ENCODE data around the gene ABCA8. TPM values are rescaled to one million over a fixed set of nuclear protein-coding genes. Genes with fewer than 3 reads are reported as not detected.
"Not testable (repeated sequence)": the region's sequence is repeated elsewhere in the genome, so short reads cannot be mapped to it uniquely, and the experiment has no call there.

The ABCA8 gene
- total and polyA plus RNA-seq, 8 donors, result 22.7 to 145 (median 99.9) TPM

DNA sequence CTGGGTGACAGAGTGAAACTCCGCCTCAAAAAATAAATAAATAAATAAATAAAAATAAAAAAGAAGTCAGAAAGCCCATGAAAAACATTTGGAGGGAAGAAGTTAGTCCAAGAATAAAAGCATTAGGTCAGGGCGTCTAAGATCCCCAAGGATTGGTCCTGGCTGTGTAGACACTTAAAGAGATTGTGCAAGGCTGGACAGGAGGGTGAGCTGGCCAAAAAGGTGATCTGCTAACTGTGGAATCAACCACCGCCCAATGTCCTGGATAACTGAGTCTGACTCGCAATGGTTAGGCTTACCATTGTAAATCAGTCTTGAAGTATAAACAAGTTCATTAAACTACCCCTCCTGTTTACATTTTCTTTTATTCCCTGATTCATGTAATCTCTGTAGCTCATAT is 8.8 kb upstream of the ABCA8 start:
- Histone ChIP-seq H3K27ac (no peak overlapping the region), H3K4me3 (no peak overlapping the region), H3K4me1 (no peaks in the 10 kb centered on the region), H3K36me3 (no peaks in the 10 kb centered on the region), H3K27me3 (no peaks in the 10 kb centered on the region), H3K9me3 (no peaks in the 10 kb centered on the region)
- TF ChIP-seq CTCF (IDR thresholded peaks at IDR 0.05), result no peak
- intact Hi-C loops (cut with DNase I), result no loop called here
- DNase-seq (no peak), ATAC-seq (no peak)

GRCh38 chr17:68961214-68961882 is 6.2 kb upstream of the ABCA8 start:
- no peak overlapping the region for H3K27ac ChIP-seq
- H3K27me3 ChIP-seq, result no peaks in the 10 kb centered on the region
- intact Hi-C loops (cut with DNase I), result no loop called here
- no peak overlapping the region for H3K4me3 ChIP-seq
- no peaks in the 10 kb centered on the region for H3K36me3 ChIP-seq
- no peak for ATAC-seq
- no peaks in the 10 kb centered on the region for H3K9me3 ChIP-seq
- no peak for TF ChIP-seq CTCF (IDR thresholded peaks at IDR 0.05)
- H3K4me1 ChIP-seq, result no peaks in the 10 kb centered on the region
- DNase-seq, result no peak

GRCh38 chr17:68959117-68959516 is 3.9 kb upstream of the ABCA8 start:
- ATAC-seq; H3K4me1 ChIP-seq; intact Hi-C loops (cut with DNase I): not testable (repeated sequence)

DNA sequence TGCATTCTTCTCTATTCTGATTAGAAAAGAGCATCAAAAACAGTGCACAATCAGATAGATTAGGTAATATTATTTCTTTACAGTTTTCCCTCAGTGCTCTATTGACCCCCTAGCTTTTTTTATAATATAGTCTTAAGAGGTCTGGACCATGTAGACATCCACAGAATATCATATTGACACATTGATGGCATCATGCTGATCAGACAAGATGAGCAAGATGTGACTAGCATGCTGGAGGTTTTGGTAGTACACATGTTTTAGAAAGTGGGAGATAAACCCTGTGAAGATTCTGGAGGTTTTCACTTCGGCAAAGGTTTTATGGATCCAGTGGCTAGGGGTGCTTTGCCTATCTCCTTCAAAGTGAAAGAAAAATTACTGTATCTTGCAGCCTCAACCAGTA is 2.8 kb upstream of the ABCA8 start:
- DNase-seq, result no peak
- Histone ChIP-seq H3K4me1 (no peaks in the 10 kb centered on the region), H3K27me3 (no peaks in the 10 kb centered on the region), H3K36me3 (no peaks in the 10 kb centered on the region), H3K27ac (no peak overlapping the region), H3K9me3 (no peaks in the 10 kb centered on the region), H3K4me3 (no peak overlapping the region)
- intact Hi-C loops (cut with DNase I), result no loop called here
- no peak for ATAC-seq
- no peak for TF ChIP-seq CTCF (IDR thresholded peaks at IDR 0.05)

More at GRCh38 chr17:68959117-68959516, 3.9 kb upstream of the ABCA8 start:
- not testable (repeated sequence) for H3K27ac ChIP-seq, H3K36me3 ChIP-seq, H3K9me3 ChIP-seq, H3K4me3 ChIP-seq, DNase-seq, H3K27me3 ChIP-seq

DNA sequence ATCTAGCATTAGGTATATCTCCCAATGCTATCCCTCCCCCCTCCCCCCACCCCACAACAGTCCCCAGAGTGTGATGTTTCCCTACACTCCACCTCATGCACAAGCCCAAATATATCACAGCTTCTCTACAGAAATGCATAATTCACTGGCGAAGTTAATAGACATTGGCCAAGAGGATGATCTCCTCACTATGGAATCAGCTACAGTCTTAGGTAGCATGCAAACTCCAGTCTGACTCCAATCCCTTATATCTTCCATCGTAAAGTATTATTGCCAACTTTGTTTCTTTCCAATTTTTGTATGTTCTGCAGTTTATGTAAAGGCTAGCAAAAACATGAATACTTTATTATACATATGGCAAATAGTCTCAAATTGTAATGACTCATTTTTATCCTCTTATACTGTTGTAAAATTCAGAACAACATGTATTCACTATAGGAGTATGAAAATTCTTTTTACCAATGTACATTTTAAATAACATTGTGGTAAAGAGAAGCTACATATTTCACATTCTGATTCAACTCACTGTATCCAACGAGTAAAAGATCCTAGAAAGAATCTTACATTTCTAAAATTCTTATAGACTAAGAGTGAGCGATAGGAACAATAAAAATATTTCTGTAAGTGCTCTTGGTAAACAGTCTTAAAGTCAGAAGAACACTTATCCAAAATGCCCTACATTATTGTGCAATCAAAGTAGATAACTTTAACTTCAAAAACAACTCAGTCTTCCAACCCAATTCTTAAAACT is 871 bp downstream of the ABCA8 start:
- peak overlapping the region; percentile 4 to 15 for H3K4me3 ChIP-seq
- no peak for TF ChIP-seq CTCF (IDR thresholded peaks at IDR 0.05)
- no peaks in the 10 kb centered on the region for H3K9me3 ChIP-seq
- peak overlapping the region; percentile 5 to 64 for H3K27ac ChIP-seq
- no peaks in the 10 kb centered on the region for H3K27me3 ChIP-seq
- intact Hi-C loops (cut with DNase I), result no loop called here
- H3K4me1 ChIP-seq, result no peaks in the 10 kb centered on the region
- H3K36me3 ChIP-seq, result no peaks in the 10 kb centered on the region
- peak in 1 of 4 donors; percentile 25 for DNase-seq
- peak; percentile 82 for ATAC-seq
